Keratinocyte (primary cell): ENCODE measurements around the gene AIFM2. TPM values are rescaled to one million over a fixed set of nuclear protein-coding genes. Genes with fewer than 3 reads are reported as not detected.

ENCODE experiments used
- DNase-seq: peaks from one replicate; pipeline ENCODE4 v3.0.0-alpha.2; 2011; ENCODE audit warnings: low read depth, missing footprints, low spot score
- FAIRE-seq: peaks from 2 replicates; lab custom pipeline; 2011; peaks lifted over from hg19 to GRCh38; lab: Jason Lieb, UNC
- H2AFZ ChIP-seq: 2 replicates; pipeline ENCODE4 v1.6.0; 2012; ENCODE audit warnings: low read length, control low read depth, inconsistent platforms; ENCODE audit not compliant: control insufficient read depth
- H3K27ac ChIP-seq: 2 replicates; pipeline ENCODE4 v1.5.1; 2011; ENCODE audit warnings: low read length; ENCODE audit not compliant: control insufficient read depth, insufficient read depth
- H3K27me3 ChIP-seq: 3 replicates; pipeline ENCODE4 v1.6.0; 2011; ENCODE audit warnings: low read length; ENCODE audit not compliant: control insufficient read depth, insufficient read depth; ENCODE audit errors: extremely low read depth
- H3K36me3 ChIP-seq, 2 experiments: 2 replicates in 1 of 2; 3 replicates in 1 of 2; pipeline ENCODE4 v1.5.1; 2011; ENCODE audit warnings: low read length in 2 of 2, mild to moderate bottlenecking in 1 of 2; ENCODE audit not compliant: control insufficient read depth in 2 of 2, insufficient read depth in 2 of 2; ENCODE audit errors: extremely low read depth in 1 of 2
- H3K4me1 ChIP-seq: 3 replicates; pipeline ENCODE4 v1.5.1; 2011; ENCODE audit warnings: low read length; ENCODE audit not compliant: control insufficient read depth, insufficient read depth; ENCODE audit errors: extremely low read depth
- H3K4me2 ChIP-seq: 3 replicates; pipeline ENCODE4 v1.6.0; 2011; ENCODE audit warnings: low read depth, low read length; ENCODE audit not compliant: control insufficient read depth, insufficient read depth; ENCODE audit errors: extremely low read depth
- H3K4me3 ChIP-seq, 3 experiments: fragments of 200-600 bp in 1 of 3; sonication (generic) in 1 of 3; 2 replicates in 2 of 3; 3 replicates in 1 of 3; pipeline ENCODE4 v1.5.1; 2011 to 2016; ENCODE audit warnings: low read length in 3 of 3, mild to moderate bottlenecking in 3 of 3, control low read depth in 2 of 3, inconsistent platforms in 1 of 3, low read depth in 1 of 3, mixed read lengths in 1 of 3, mixed run types in 1 of 3, moderate library complexity in 1 of 3; ENCODE audit not compliant: control insufficient read depth in 2 of 3, insufficient read depth in 2 of 3; ENCODE audit errors: extremely low read depth in 1 of 3
- H3K79me2 ChIP-seq: 2 replicates; pipeline ENCODE4 v1.6.0; 2012; ENCODE audit warnings: low read length; ENCODE audit not compliant: control insufficient read depth, insufficient read depth
- H3K9ac ChIP-seq: 3 replicates; pipeline ENCODE4 v1.6.0; 2011; ENCODE audit warnings: low read length; ENCODE audit not compliant: control insufficient read depth, insufficient read depth; ENCODE audit errors: extremely low read depth
- H3K9me1 ChIP-seq: 3 replicates; pipeline ENCODE4 v1.6.0; 2011; ENCODE audit warnings: low read length; ENCODE audit not compliant: control insufficient read depth, insufficient read depth; ENCODE audit errors: extremely low read depth
- H3K9me3 ChIP-seq: 2 replicates; pipeline ENCODE4 v1.5.1; 2012; ENCODE audit warnings: low read depth, low read length; ENCODE audit not compliant: control insufficient read depth
- H4K20me1 ChIP-seq: 3 replicates; pipeline ENCODE4 v1.6.0; 2011; ENCODE audit warnings: low read length; ENCODE audit not compliant: control insufficient read depth, insufficient read depth; ENCODE audit errors: extremely low read depth
- CTCF ChIP-seq, 3 experiments: IDR thresholded peaks in 1 of 3; conservative IDR thresholded peaks in 1 of 3; optimal IDR thresholded peaks in 1 of 3; 2 replicates in 2 of 3; 3 replicates in 1 of 3; pipeline versions ENCODE3 to v1.5.1; 2011; ENCODE audit warnings: low read length in 3 of 3, mild to moderate bottlenecking in 3 of 3, moderate library complexity in 2 of 3, control low read depth in 1 of 3, inconsistent platforms in 1 of 3; ENCODE audit not compliant: insufficient read depth in 2 of 3; ENCODE audit errors: extremely low read depth in 1 of 3
- EZH2 ChIP-seq: IDR thresholded peaks from one replicate; pipeline ENCODE4 v1.6.1; 2012; ENCODE audit warnings: inconsistent platforms, mild to moderate bottlenecking, low read length, moderate library complexity
- dilution Hi-C: fragments of 300-500 bp; cut with MboI; formaldehyde crosslinking; loops from one replicate; pipeline ENCODE4 v1.7.0; 2020; ENCODE audit warnings: low sequenced_read_pairs; ENCODE audit not compliant: extremely low pct_ligation_motif_present
- polyA plus RNA-seq, 5 experiments: library from polyadenylated mRNA; depleted of rRNA in 3 of 5; stranded (reverse) in 3 of 5; stranded (forward) in 1 of 5; unstranded in 1 of 5; fragments of >200 nt; gene quantifications; 1 replicate in 1 of 5; 2 replicates in 3 of 5; 3 replicates in 1 of 5; pipeline versions ENCODE4 v1.2.1 to v1.2.3, GENCODE V29; 2011 to 2012; ENCODE audit warnings: missing spikeins in 2 of 5, low read depth in 1 of 5, low replicate concordance in 1 of 5

The AIFM2 gene
- polyA plus RNA-seq, 1 donor (not counting 4 experiments of a cell fraction or from before 2014, with no cell fraction given) = 1.8 TPM

GRCh38 chr10:70162892-70163201, 30.2 kb upstream of the AIFM2 start:
- no peak overlapping the region for H2AFZ ChIP-seq
- no peak for FAIRE-seq
- peaks cover 7 to 29% of the 10 kb centered on the region in 2 experiments for H3K36me3 ChIP-seq
- peaks cover 74% of the 10 kb centered on the region for H3K79me2 ChIP-seq
- dilution Hi-C loops = no loop called here
- no peaks in the 10 kb centered on the region for H3K27me3 ChIP-seq
- H3K9ac ChIP-seq = no peak overlapping the region
- no peaks in the 10 kb centered on the region for H3K9me3 ChIP-seq
- H4K20me1 ChIP-seq = no peaks in the 10 kb centered on the region
- no peak overlapping the region for H3K27ac ChIP-seq
- no peaks in the 10 kb centered on the region for H3K9me1 ChIP-seq
- H3K4me1 ChIP-seq = no peaks in the 10 kb centered on the region
- no peak overlapping the region for H3K4me2 ChIP-seq
- TF ChIP-seq CTCF (optimal IDR thresholded peaks at IDR 0.05 in 1 of 3, IDR thresholded peaks at IDR 0.05 in 1 of 3, conservative IDR thresholded peaks at IDR 0.05 in 1 of 3; ENCODE audit: extremely low read depth in 1 of 3, insufficient read depth in 2 of 3, low read length in 3 of 3) = no peak
- no peak for TF ChIP-seq EZH2
- no peak overlapping the region for H3K4me3 ChIP-seq
- no peak for DNase-seq

DNA sequence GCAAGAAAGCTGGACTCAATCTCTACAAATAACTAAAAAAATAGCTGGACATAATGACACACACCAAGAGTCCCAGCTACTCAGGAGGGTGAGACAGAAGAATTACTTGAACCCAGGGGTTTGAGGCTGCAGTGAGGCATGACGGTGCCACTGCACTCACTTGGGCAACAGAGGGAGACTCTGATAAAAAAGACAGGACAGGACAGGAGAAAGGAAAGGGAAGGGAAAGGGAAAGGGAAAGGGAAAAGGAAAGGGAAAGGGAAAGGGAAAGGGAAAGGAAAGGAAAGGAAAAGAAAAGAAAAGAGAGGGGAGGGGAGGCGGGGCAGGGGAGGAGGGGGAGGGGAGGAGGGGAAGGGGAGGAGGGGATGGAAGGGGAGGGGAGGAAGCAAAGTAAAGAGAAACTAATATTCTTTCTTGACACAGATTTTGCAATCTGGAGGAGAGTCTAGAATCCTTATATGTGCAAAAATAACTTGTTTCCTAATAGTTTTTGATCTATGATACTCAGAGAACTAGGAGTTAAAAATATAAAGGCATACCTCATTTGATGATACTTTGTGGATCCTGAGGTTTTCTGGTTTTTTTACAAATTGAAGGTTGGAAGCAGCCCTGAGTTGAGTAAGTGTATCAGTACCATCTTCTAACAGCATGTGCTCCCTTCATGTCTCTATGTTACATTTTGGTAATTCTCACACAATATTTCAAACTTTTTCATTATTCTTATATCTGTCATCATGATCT, 29.7 kb upstream of the AIFM2 start:
- Histone ChIP-seq H3K27ac (no peak overlapping the region), H3K4me1 (no peaks in the 10 kb centered on the region), H4K20me1 (no peaks in the 10 kb centered on the region), H3K4me2 (no peak overlapping the region), H3K9me1 (no peaks in the 10 kb centered on the region), H3K79me2 (peaks cover 69% of the 10 kb centered on the region), H2AFZ (no peak overlapping the region), H3K36me3 (peaks cover 8 to 31% of the 10 kb centered on the region in 2 experiments), H3K4me3 (no peak overlapping the region), H3K27me3 (no peaks in the 10 kb centered on the region), H3K9ac (no peak overlapping the region), H3K9me3 (no peaks in the 10 kb centered on the region)
- TF ChIP-seq CTCF (optimal IDR thresholded peaks at IDR 0.05 in 1 of 3, IDR thresholded peaks at IDR 0.05 in 1 of 3, conservative IDR thresholded peaks at IDR 0.05 in 1 of 3; ENCODE audit: extremely low read depth in 1 of 3, insufficient read depth in 2 of 3, low read length in 3 of 3) (no peak), EZH2 (no peak)
- DNase-seq (no peak), FAIRE-seq (no peak)
- dilution Hi-C loops = no loop called here
